Smooth muscle cell (in vitro differentiated cells): ENCODE measurements around the gene PIM3. TPM values are rescaled to one million over a fixed set of nuclear protein-coding genes. Genes with fewer than 3 reads are reported as not detected.

Source experiments
- DNase-seq: peaks from one replicate; lab custom pipeline; 2025; ENCODE audit not compliant: unreplicated experiment; lab: John Stamatoyannopoulos, UW
- H2AFZ ChIP-seq: fragments of 200-600 bp; sonication (generic); 2 replicates; pipeline ENCODE4 v1.6.0; 2016; ENCODE audit warnings: antibody characterized with exemption, low read depth, mild to moderate bottlenecking
- H3F3A ChIP-seq: fragments of 200-600 bp; sonication (generic); 2 replicates; pipeline ENCODE4 v1.6.0; 2017; ENCODE audit warnings: antibody characterized with exemption, low read depth
- H3K27ac ChIP-seq: fragments of 200-600 bp; sonication (generic); 2 replicates; pipeline ENCODE4 v1.5.1; 2016; ENCODE audit warnings: low read depth, mild to moderate bottlenecking
- H3K27me3 ChIP-seq: fragments of 200-600 bp; sonication (generic); 2 replicates; pipeline ENCODE4 v1.6.1; 2016; ENCODE audit warnings: low read depth, mild to moderate bottlenecking
- H3K36me3 ChIP-seq: fragments of 200-600 bp; sonication (generic); 2 replicates; pipeline ENCODE4 v1.5.1; 2016; ENCODE audit warnings: low read depth
- H3K4me1 ChIP-seq: fragments of 200-600 bp; sonication (generic); 2 replicates; pipeline ENCODE4 v1.5.1; 2016; ENCODE audit warnings: low read depth
- H3K4me2 ChIP-seq: fragments of 200-600 bp; sonication (generic); 2 replicates; pipeline ENCODE4 v1.6.0; 2016; ENCODE audit warnings: mild to moderate bottlenecking
- H3K4me3 ChIP-seq: fragments of 200-600 bp; sonication (generic); 2 replicates; pipeline ENCODE4 v1.5.1; 2016; ENCODE audit warnings: mild to moderate bottlenecking
- H3K79me2 ChIP-seq: fragments of 200-600 bp; sonication (generic); 2 replicates; pipeline ENCODE4 v1.6.0; 2016; ENCODE audit warnings: low read depth, mild to moderate bottlenecking
- H3K9ac ChIP-seq: fragments of 200-600 bp; sonication (generic); 2 replicates; pipeline ENCODE4 v1.6.0; 2016; ENCODE audit warnings: low read depth
- H3K9me3 ChIP-seq: fragments of 200-600 bp; sonication (generic); replicated peaks from 2 replicates; pipeline ENCODE4 v1.5.1; 2016; ENCODE audit warnings: low read depth
- H4K20me1 ChIP-seq: fragments of 200-600 bp; sonication (generic); 2 replicates; pipeline ENCODE4 v1.6.0; 2016; ENCODE audit warnings: low read depth
- CTCF ChIP-seq: fragments of 200-600 bp; sonication (generic); IDR thresholded peaks from 2 replicates; pipeline ENCODE4 v1.5.1; 2017; ENCODE audit warnings: borderline replicate concordance, mild to moderate bottlenecking, antibody characterized with exemption; ENCODE audit not compliant: insufficient read depth, poor library complexity, severe bottlenecking
- WGBS: methylation state at CpG from one replicate; pipeline ENCODE4 v1.1.7; 2016; ENCODE audit warnings: low lambda C conversion rate; 5-methylcytosine and 5-hydroxymethylcytosine counted together
- polyA plus RNA-seq: library from polyadenylated mRNA; unstranded; fragments of >200 nt; fragmentation: Nextera tagmentation; extraction: Ambion mirVana; gene quantifications from 2 replicates; pipeline ENCODE4 v1.2.1, GENCODE V29; 2016
- total RNA-seq: library from RNA; depleted of rRNA; stranded (reverse); fragments of >200 nt; gene quantifications from 2 replicates; pipeline ENCODE4 v1.2.3, GENCODE V29; 2014

The PIM3 gene
- total and polyA plus RNA-seq, 2 experiments from 2014 or later, result 19.1 to 43.3 TPM

DNA sequence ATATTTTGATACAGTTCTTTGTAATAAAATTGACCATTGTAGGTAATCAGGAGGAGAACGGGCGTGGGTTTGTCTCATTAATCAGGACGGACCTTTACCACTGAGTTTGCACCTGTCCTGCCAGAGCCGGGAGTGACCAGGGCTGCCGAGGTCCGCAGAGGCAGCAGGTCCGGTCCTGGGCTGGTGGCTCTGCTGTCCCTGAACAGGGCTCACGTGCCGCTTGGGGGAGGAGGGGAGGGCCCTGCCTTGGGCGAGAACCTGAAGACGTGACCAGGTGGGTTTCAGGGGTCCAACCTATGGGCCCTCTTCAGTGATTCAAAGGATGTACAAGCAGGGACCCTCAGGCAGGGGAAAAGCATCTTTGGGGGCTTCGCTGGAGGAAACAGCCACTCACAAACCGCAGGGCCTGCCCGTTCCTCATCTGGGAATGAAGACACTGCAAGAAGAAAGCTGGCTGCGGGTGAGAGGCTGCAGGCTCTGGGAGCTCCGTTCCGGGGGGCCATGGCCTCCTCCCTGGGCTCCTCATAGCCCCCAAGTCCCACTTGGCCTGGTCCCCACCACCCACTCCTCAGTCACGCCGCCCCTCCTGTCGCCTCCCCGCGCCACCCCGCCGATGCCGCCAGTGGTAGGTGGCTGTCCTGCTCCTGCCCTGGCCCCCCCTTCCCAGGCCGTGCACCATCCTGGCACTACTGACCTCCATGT lies 32.9 kb upstream of the PIM3 start:
- no peaks in the 10 kb centered on the region for H3K27me3 ChIP-seq
- H3K4me3 ChIP-seq, result no peak overlapping the region
- H4K20me1 ChIP-seq, result no peaks in the 10 kb centered on the region
- H3F3A ChIP-seq, result no peaks in the 10 kb centered on the region
- no peaks in the 10 kb centered on the region for H3K79me2 ChIP-seq
- H3K9me3 ChIP-seq, result no peaks in the 10 kb centered on the region
- H2AFZ ChIP-seq, result no peak overlapping the region
- H3K36me3 ChIP-seq, result no peaks in the 10 kb centered on the region
- no peak for TF ChIP-seq CTCF
- no peak for DNase-seq
- H3K9ac ChIP-seq, result no peak overlapping the region
- H3K4me2 ChIP-seq, result no peak overlapping the region
- WGBS, result 91% methylated on average over 19 of the region's 26 CpGs
- H3K4me1 ChIP-seq, result no peaks in the 10 kb centered on the region
- no peak overlapping the region for H3K27ac ChIP-seq

DNA sequence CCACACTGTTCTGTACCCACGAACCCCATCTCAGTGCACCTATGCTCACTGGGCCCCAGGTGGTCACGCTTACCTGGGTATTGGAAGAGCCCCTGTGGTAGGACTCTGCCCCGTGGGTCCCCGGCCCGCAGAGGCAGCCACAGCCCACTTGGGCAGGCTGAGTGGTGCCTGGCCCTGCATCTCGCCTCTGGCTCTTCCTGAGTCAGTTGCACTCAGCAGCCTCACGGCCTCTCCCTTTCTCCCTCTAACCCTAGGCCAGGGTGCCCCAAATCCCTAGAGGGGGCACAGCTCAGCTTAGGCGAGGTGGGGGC lies 32.4 kb upstream of the PIM3 start:
- Histone ChIP-seq H4K20me1 (no peaks in the 10 kb centered on the region), H3K9me3 (no peaks in the 10 kb centered on the region), H3K27me3 (no peaks in the 10 kb centered on the region), H3F3A (no peaks in the 10 kb centered on the region), H3K36me3 (no peaks in the 10 kb centered on the region), H3K79me2 (no peaks in the 10 kb centered on the region), H3K4me3 (no peak overlapping the region), H3K27ac (no peak overlapping the region), H3K4me1 (no peaks in the 10 kb centered on the region), H3K9ac (no peak overlapping the region), H2AFZ (no peak overlapping the region), H3K4me2 (no peak overlapping the region)
- 92% methylated on average over 8 of the region's 8 CpGs for WGBS
- no peak for DNase-seq
- no peak for TF ChIP-seq CTCF

GRCh38 chr22:49928555-49929210 lies 31.9 kb upstream of the PIM3 start:
- Histone ChIP-seq H3K4me3 (no peak overlapping the region), H4K20me1 (no peaks in the 10 kb centered on the region), H3F3A (no peaks in the 10 kb centered on the region), H3K27me3 (no peaks in the 10 kb centered on the region), H3K36me3 (no peaks in the 10 kb centered on the region), H3K4me1 (no peaks in the 10 kb centered on the region), H3K9ac (no peak overlapping the region), H3K9me3 (no peaks in the 10 kb centered on the region), H2AFZ (no peak overlapping the region), H3K79me2 (no peaks in the 10 kb centered on the region), H3K4me2 (no peak overlapping the region), H3K27ac (no peak overlapping the region)
- WGBS, result 78% methylated on average over 29 of the region's 38 CpGs
- DNase-seq, result no peak
- no peak for TF ChIP-seq CTCF
